OCI-LY7 (cell line): ENCODE data around the gene CACNA2D2.

ENCODE experiments used
- CTCF ChIP-seq: fragments of 200-600 bp; sonication (generic); conservative IDR thresholded peaks from 2 replicates; pipeline ENCODE4 v1.5.1; 2014; ENCODE audit warnings: mild to moderate bottlenecking, antibody characterized with exemption, low read length, moderate library complexity, mixed read lengths
- EZH2phosphoT487 ChIP-seq: fragments of 200-600 bp; sonication (generic); IDR thresholded peaks from 2 replicates; pipeline ENCODE4 v1.6.1; 2018; ENCODE audit warnings: low read depth, borderline replicate concordance, mild to moderate bottlenecking, mixed run types, antibody characterized with exemption, low read length, moderate library complexity, mixed read lengths

GRCh38 chr3:50353245-50354004 lies 150.0 kb downstream of the CACNA2D2 start:
- no peak for TF ChIP-seq CTCF
- no peak for TF ChIP-seq EZH2phosphoT487
